PC-3 (cell line): ENCODE measurements around the gene SORBS2. TPM values are rescaled to one million over a fixed set of nuclear protein-coding genes. Genes with fewer than 3 reads are reported as not detected.

ENCODE experiments used
- ATAC-seq: fragments of 200-7000 bp; cut with Tn5 transposase; 2 replicates; pipeline ENCODE4 v1.9.1; 2020; ENCODE audit warnings: mild to moderate bottlenecking, moderate library complexity
- BruUV-seq: library from RNA; stranded (reverse); fragments of 400-500 nt; replicated peaks from 2 replicates; lab custom pipeline; 2021; lab: Mats Ljungman, UMichigan
- CTCF ChIA-PET: fragments of 300-600 bp; sonication (Branson Sonifier 250); formaldehyde crosslinking; loops from one replicate; lab custom pipeline; 2022; ENCODE audit warnings: antibody characterized with exemption; lab: Charles Lee
- POLR2A ChIA-PET: fragments of 300-600 bp; sonication (Branson Sonifier 250); formaldehyde crosslinking; loops from one replicate; lab custom pipeline; 2022; ENCODE audit warnings: antibody characterized with exemption; ENCODE audit not compliant: unreplicated experiment; lab: Charles Lee
- DNase-seq: peaks from one replicate; pipeline ENCODE4 v3.0.0-alpha.2; 2015
- H2AFZ ChIP-seq: fragments of 300-600 bp; sonication (generic); 2 replicates; pipeline ENCODE4 v1.6.0; 2016; ENCODE audit warnings: antibody characterized with exemption, low read length
- H3F3A ChIP-seq: fragments of 300-600 bp; sonication (generic); one replicate; pipeline ENCODE4 v1.6.0; 2017; ENCODE audit warnings: antibody characterized with exemption, low read length, control low read depth, mild to moderate bottlenecking; ENCODE audit not compliant: unreplicated experiment
- H3K27ac ChIP-seq: fragments of 300-600 bp; sonication (generic); 2 replicates; pipeline ENCODE4 v1.5.1; 2016; ENCODE audit warnings: mild to moderate bottlenecking, low read length
- H3K27me3 ChIP-seq: fragments of 300-600 bp; sonication (generic); 2 replicates; pipeline ENCODE4 v1.6.1; 2016; ENCODE audit warnings: low read length, mixed read lengths
- H3K36me3 ChIP-seq: fragments of 300-600 bp; sonication (generic); 2 replicates; pipeline ENCODE4 v1.6.1; 2016; ENCODE audit warnings: low read depth, mixed run types, low read length, mixed read lengths
- H3K4me1 ChIP-seq: fragments of 300-600 bp; sonication (generic); 2 replicates; pipeline ENCODE4 v1.5.1; 2016; ENCODE audit warnings: low read length; ENCODE audit not compliant: insufficient read depth
- H3K4me2 ChIP-seq: fragments of 300-600 bp; sonication (generic); 2 replicates; pipeline ENCODE4 v1.6.0; 2016; ENCODE audit warnings: low read length
- H3K4me3 ChIP-seq: fragments of 300-600 bp; sonication (generic); 2 replicates; pipeline ENCODE4 v1.5.1; 2016; ENCODE audit warnings: mild to moderate bottlenecking, low read length, mixed read lengths
- H3K79me2 ChIP-seq: fragments of 300-600 bp; sonication (generic); 2 replicates; pipeline ENCODE4 v1.6.1; 2017; ENCODE audit warnings: low read length, mixed read lengths
- H3K9ac ChIP-seq: fragments of 300-600 bp; sonication (generic); 2 replicates; pipeline ENCODE4 v1.6.0; 2016; ENCODE audit warnings: mild to moderate bottlenecking, low read length
- H3K9me2 ChIP-seq: fragments of 300-600 bp; sonication (generic); replicated peaks from 2 replicates; pipeline ENCODE4 v1.6.1; 2016; ENCODE audit warnings: mixed run types, low read length, mixed read lengths
- H3K9me3 ChIP-seq: fragments of 300-600 bp; sonication (generic); 2 replicates; pipeline ENCODE4 v1.6.1; 2016; ENCODE audit warnings: low read length, mixed read lengths
- H4K20me1 ChIP-seq: fragments of 300-600 bp; sonication (generic); 2 replicates; pipeline ENCODE4 v1.6.1; 2016; ENCODE audit warnings: low read length, mixed read lengths
- EZH2 ChIP-seq: fragments of 300-600 bp; sonication (generic); IDR thresholded peaks from one replicate; pipeline ENCODE4 v1.6.1; 2017; ENCODE audit warnings: antibody characterized with exemption, mild to moderate bottlenecking, low read length; ENCODE audit not compliant: unreplicated experiment
- EZH2phosphoT487 ChIP-seq: fragments of 300-600 bp; sonication (generic); IDR thresholded peaks from 2 replicates; pipeline ENCODE4 v1.6.1; 2018; ENCODE audit warnings: mild to moderate bottlenecking, antibody characterized with exemption, low read length, borderline replicate concordance
- intact Hi-C: fragments of 100-400 bp; cut with micrococcal nuclease; formaldehyde crosslinking; loops from 2 replicates; pipeline ENCODE4 v1.9.0; 2023
- total RNA-seq: library from RNA; depleted of rRNA; stranded (reverse); fragments of >200 nt; gene quantifications from 2 replicates; pipeline ENCODE4 v1.2.3, GENCODE V29; 2014
- TF ChIP-seq, protein P1 (sequence below): fragments of 300-600 bp; sonication (generic); conservative IDR thresholded peaks from 2 replicates; pipeline ENCODE4 v1.5.1; 2017; ENCODE audit warnings: antibody characterized with exemption, low read depth, mild to moderate bottlenecking, low read length

The SORBS2 gene
- total RNA-seq, 1 experiment from 2014 or later: 3.6 TPM

DNA sequence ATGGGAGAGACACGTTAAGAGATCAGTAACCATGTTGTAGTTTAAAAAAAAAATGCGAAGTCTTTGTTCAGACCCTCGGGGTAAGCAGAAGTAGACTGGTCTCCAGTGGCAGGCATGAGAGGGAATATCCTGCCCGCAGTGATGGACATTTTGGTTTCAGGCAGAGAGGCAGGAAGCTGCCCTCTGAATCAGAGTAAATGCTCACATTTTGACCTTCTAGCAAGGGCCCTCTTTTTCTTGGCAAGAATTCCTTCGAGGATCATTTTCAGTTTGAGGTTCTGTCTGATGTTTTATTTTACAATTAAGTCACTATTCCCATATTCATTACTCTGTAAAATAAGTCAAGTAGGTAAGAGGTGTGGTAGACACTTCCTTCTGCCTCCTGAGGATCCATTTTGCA, 28.4 kb downstream of the SORBS2 start:
- Histone ChIP-seq H3K27me3 (no peaks in the 10 kb centered on the region), H4K20me1 (no peaks in the 10 kb centered on the region), H2AFZ (no peak overlapping the region), H3K9me2 (no peaks in the 10 kb centered on the region), H3K36me3 (no peaks in the 10 kb centered on the region), H3K4me3 (no peak overlapping the region), H3K4me2 (no peak overlapping the region), H3K27ac (no peak overlapping the region), H3F3A (no peaks in the 10 kb centered on the region), H3K79me2 (no peaks in the 10 kb centered on the region), H3K9me3 (no peaks in the 10 kb centered on the region), H3K4me1 (peaks cover 30% of the 10 kb centered on the region), H3K9ac (no peak overlapping the region)
- ChIA-PET CTCF (no interaction called here), POLR2A (no interaction called here)
- TF ChIP-seq, protein P1, sequence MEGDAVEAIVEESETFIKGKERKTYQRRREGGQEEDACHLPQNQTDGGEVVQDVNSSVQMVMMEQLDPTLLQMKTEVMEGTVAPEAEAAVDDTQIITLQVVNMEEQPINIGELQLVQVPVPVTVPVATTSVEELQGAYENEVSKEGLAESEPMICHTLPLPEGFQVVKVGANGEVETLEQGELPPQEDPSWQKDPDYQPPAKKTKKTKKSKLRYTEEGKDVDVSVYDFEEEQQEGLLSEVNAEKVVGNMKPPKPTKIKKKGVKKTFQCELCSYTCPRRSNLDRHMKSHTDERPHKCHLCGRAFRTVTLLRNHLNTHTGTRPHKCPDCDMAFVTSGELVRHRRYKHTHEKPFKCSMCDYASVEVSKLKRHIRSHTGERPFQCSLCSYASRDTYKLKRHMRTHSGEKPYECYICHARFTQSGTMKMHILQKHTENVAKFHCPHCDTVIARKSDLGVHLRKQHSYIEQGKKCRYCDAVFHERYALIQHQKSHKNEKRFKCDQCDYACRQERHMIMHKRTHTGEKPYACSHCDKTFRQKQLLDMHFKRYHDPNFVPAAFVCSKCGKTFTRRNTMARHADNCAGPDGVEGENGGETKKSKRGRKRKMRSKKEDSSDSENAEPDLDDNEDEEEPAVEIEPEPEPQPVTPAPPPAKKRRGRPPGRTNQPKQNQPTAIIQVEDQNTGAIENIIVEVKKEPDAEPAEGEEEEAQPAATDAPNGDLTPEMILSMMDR: no peak
- TF ChIP-seq EZH2: no peak
- no peak for TF ChIP-seq EZH2phosphoT487
- intact Hi-C loops: no loop called here
- ATAC-seq (no peak), DNase-seq (no peak)
- BruUV-seq: no TSS peak

DNA sequence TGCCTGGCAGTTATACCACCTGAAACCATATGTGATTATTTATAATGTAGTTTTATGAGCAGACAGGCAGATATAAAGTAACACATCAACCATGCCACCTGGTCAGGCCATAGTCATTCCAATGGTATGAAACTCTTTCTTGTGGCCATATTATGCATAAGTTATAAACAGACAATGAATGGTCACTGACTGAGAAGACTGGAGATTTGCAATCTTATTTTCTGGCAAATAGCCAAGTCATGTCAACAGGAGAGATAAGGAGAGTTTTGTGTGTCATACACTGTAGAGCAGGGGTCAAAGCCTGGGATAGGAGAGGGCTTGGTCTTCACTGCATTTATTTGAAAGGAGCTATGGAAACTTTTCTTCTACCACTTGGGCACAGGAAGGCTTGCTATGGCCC, 29.5 kb downstream of the SORBS2 start:
- no peak overlapping the region for H3K9ac ChIP-seq
- intact Hi-C loops: no loop called here
- ChIA-PET POLR2A (no interaction called here), CTCF (no interaction called here)
- peak overlapping the region; percentile 3; the same call in 1 of the 2 replicates for H3K4me2 ChIP-seq
- peak; percentile 54 for ATAC-seq
- no peaks in the 10 kb centered on the region for H3K79me2 ChIP-seq
- H3K4me1 ChIP-seq: peaks cover 30% of the 10 kb centered on the region
- no peak overlapping the region for H3K4me3 ChIP-seq
- H3K9me2 ChIP-seq: no peaks in the 10 kb centered on the region
- no TSS peak for BruUV-seq
- DNase-seq: peak; percentile 86
- no peaks in the 10 kb centered on the region for H3K9me3 ChIP-seq
- no peak for TF ChIP-seq EZH2phosphoT487
- TF ChIP-seq EZH2: no peak
- TF ChIP-seq, protein P1: no peak
- H3F3A ChIP-seq: no peaks in the 10 kb centered on the region
- H3K27ac ChIP-seq: 0 out of 2 replicates have a peak overlapping the region, but pooled peaks have one; percentile 23
- H3K27me3 ChIP-seq: no peaks in the 10 kb centered on the region
- no peak overlapping the region for H2AFZ ChIP-seq
- no peaks in the 10 kb centered on the region for H3K36me3 ChIP-seq
- H4K20me1 ChIP-seq: no peaks in the 10 kb centered on the region

DNA sequence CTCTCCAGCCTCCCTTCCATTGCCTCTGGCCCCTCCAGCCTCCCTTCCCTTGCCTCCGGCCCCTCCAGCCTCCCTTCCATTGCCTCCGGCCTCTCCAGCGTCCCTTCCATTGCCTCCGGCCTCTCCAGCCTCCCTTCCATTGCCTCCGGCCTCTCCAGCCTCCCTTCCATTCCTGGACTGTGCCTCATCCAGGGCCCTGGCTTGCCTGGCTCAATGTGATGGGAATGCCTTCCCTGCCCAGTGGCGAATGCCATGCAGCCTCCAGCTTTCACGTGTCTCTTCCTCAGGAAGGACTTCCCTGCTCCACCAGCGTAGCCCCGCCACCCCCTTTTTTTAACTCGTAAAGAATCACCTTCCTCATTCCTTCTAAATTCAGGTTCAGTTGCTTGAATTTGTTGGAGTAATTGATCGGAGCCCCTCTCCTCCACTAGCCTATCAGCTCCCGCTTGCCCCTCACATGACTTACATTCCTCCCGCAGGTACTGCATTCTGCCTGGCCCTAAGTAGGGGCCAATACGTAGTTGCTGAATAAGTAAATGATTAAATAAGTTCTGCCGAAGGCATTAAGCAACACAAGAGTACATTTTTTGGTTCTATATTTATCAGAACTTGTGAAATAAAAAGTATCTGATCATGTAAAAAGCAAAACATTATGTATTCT, 30.3 kb downstream of the SORBS2 start:
- ATAC-seq: no peak
- Histone ChIP-seq H4K20me1 (no peaks in the 10 kb centered on the region), H3K9me2 (no peaks in the 10 kb centered on the region), H2AFZ (no peak overlapping the region), H3K9me3 (no peaks in the 10 kb centered on the region), H3K36me3 (no peaks in the 10 kb centered on the region), H3K4me1 (peaks cover 30% of the 10 kb centered on the region), H3K9ac (no peak overlapping the region), H3K4me3 (no peak overlapping the region), H3K79me2 (no peaks in the 10 kb centered on the region), H3F3A (no peaks in the 10 kb centered on the region), H3K4me2 (no peak overlapping the region), H3K27me3 (no peaks in the 10 kb centered on the region), H3K27ac (no peak overlapping the region)
- no peak for DNase-seq
- ChIA-PET POLR2A (no interaction called here), CTCF (no interaction called here)
- no TSS peak for BruUV-seq
- intact Hi-C loops: no loop called here
- TF ChIP-seq, protein P1: no peak
- TF ChIP-seq EZH2 (no peak), EZH2phosphoT487 (no peak)
